Caco-2 (cell line): Measurements from ENCODE around the gene C17orf75. TPM values are rescaled to one million over a fixed set of nuclear protein-coding genes. Genes with fewer than 3 reads are reported as not detected.
A peak's percentile ranks its signal among the peaks of the same experiment; 100 is the strongest.
"Not testable (repeated sequence)": the region's sequence is repeated elsewhere in the genome, so short reads cannot be mapped to it uniquely, and the experiment has no call there.

Experiments
- BruUV-seq: library from RNA; stranded (reverse); fragments of 400-500 nt; replicated peaks from 2 replicates; lab custom pipeline; 2021; lab: Mats Ljungman, UMichigan
- CTCF ChIA-PET: fragments of 300-600 bp; sonication (Branson Sonifier 250); formaldehyde crosslinking; loops from one replicate; lab custom pipeline; 2022; ENCODE audit warnings: antibody characterized with exemption; lab: Charles Lee
- POLR2A ChIA-PET: fragments of 300-600 bp; sonication (Branson Sonifier 250); formaldehyde crosslinking; loops from one replicate; lab custom pipeline; 2022; ENCODE audit warnings: antibody characterized with exemption; lab: Charles Lee
- DNase-seq, 2 experiments: peaks; one replicate each; pipeline versions ENCODE4 v3.0.0 to v3.0.0-alpha.2; 2020 to 2022
- H3K27me3 ChIP-seq: replicated peaks from 2 replicates; pipeline ENCODE4 v1.6.0; 2011; ENCODE audit warnings: low read length; ENCODE audit not compliant: control insufficient read depth, insufficient read depth
- H3K36me3 ChIP-seq: 2 replicates; pipeline ENCODE4 v1.5.1; 2011; ENCODE audit warnings: low read length; ENCODE audit not compliant: control insufficient read depth, insufficient read depth
- H3K4me1 ChIP-seq: fragments of 250-450 bp; sonication (Bioruptor Pico); 2 replicates; pipeline ENCODE4 v1.5.1; 2020; ENCODE audit warnings: mild to moderate bottlenecking
- H3K4me3 ChIP-seq: 2 replicates; pipeline ENCODE4 v1.5.1; 2011; ENCODE audit warnings: low read depth, mild to moderate bottlenecking, control low read depth, low read length
- H3K9me3 ChIP-seq: fragments of 250-450 bp; sonication (Bioruptor Pico); 2 replicates; pipeline ENCODE4 v1.5.1; 2020; ENCODE audit warnings: mild to moderate bottlenecking, moderate library complexity
- H3K27ac Mint-ChIP-seq: one replicate; pipeline ENCODE4 v1.8.0; 2022; ENCODE audit warnings: mixed read lengths; ENCODE audit not compliant: unreplicated experiment
- H3K27me3 Mint-ChIP-seq: one replicate; pipeline ENCODE4 v1.8.0; 2022; ENCODE audit warnings: mixed read lengths; ENCODE audit not compliant: insufficient read depth, unreplicated experiment
- H3K36me3 Mint-ChIP-seq: one replicate; pipeline ENCODE4 v1.8.0; 2022; ENCODE audit warnings: mild to moderate bottlenecking, mixed read lengths; ENCODE audit not compliant: insufficient read depth, unreplicated experiment
- H3K4me1 Mint-ChIP-seq: one replicate; pipeline ENCODE4 v1.8.0; 2022; ENCODE audit warnings: low read depth, mixed read lengths; ENCODE audit not compliant: unreplicated experiment
- H3K4me3 Mint-ChIP-seq: one replicate; pipeline ENCODE4 v1.8.0; 2022; ENCODE audit warnings: mild to moderate bottlenecking, moderate library complexity, mixed read lengths; ENCODE audit not compliant: unreplicated experiment
- H3K9me3 Mint-ChIP-seq: one replicate; pipeline ENCODE4 v1.8.0; 2022; ENCODE audit warnings: mixed read lengths; ENCODE audit not compliant: unreplicated experiment
- intact Hi-C: fragments of 100-400 bp; cut with micrococcal nuclease; formaldehyde crosslinking; loops from one replicate; pipeline ENCODE4 v1.10.0; 2022; ENCODE audit not compliant: unreplicated experiment
- total RNA-seq: library from RNA; stranded (reverse); gene quantifications from 2 replicates; pipeline ENCODE4 v1.2.3, GENCODE V29; 2022
- TF ChIP-seq, protein P1 (sequence below), 2 experiments: fragments of 200-600 bp in 1 of 2; IDR thresholded peaks; 1 replicate in 1 of 2; 2 replicates in 1 of 2; pipeline versions ENCODE4 v1.5.1 to v1.8.0; 2011 to 2022; ENCODE audit warnings: antibody characterized with exemption in 1 of 2, control low read depth in 1 of 2, inconsistent platforms in 1 of 2, low read depth in 1 of 2, low read length in 1 of 2, mild to moderate bottlenecking in 1 of 2, moderate library complexity in 1 of 2; ENCODE audit not compliant: insufficient read depth in 1 of 2, severe bottlenecking in 1 of 2, unreplicated experiment in 1 of 2

The C17orf75 gene
- total RNA-seq, 1 experiment from 2014 or later: 26.1 TPM

DNA sequence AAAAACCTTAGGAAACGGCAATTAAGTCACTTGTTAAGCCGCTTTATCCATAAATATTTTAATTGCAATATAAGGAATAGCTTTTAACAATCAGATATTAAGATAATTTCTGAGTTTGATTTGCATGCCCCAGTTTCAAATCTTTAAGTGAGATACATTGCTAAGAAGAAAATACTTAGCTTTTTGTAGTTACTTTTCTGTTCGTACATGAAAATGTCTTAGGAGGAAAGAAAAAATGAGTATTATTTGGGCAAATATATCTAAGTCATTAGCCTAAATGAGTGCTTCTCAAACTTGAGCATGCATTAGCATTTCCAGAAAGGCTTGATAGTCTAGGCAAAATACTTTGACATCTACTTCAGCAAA lies 14.4 kb upstream of the C17orf75 start:
- POLR2A ChIA-PET: interaction anchor here (0.6 kb wide), 1 partner anchor 66 kb away, joined by 5 read pairs; no protein-coding TSS in a partner anchor
- CTCF ChIA-PET: no interaction called here
- intact Hi-C loops: no loop called here
- H3K4me3 Mint-ChIP-seq: no peak overlapping the region
- Histone ChIP-seq H3K27me3 (no peaks in the 10 kb centered on the region), H3K4me1 (peaks cover 28% of the 10 kb centered on the region), H3K4me3 (no peak overlapping the region), H3K36me3 (peaks cover 3% of the 10 kb centered on the region), H3K9me3 (no peaks in the 10 kb centered on the region)
- H3K27me3 Mint-ChIP-seq: no peaks in the 10 kb centered on the region
- peaks cover 97% of the 10 kb centered on the region for H3K36me3 Mint-ChIP-seq
- TF ChIP-seq, protein P1, sequence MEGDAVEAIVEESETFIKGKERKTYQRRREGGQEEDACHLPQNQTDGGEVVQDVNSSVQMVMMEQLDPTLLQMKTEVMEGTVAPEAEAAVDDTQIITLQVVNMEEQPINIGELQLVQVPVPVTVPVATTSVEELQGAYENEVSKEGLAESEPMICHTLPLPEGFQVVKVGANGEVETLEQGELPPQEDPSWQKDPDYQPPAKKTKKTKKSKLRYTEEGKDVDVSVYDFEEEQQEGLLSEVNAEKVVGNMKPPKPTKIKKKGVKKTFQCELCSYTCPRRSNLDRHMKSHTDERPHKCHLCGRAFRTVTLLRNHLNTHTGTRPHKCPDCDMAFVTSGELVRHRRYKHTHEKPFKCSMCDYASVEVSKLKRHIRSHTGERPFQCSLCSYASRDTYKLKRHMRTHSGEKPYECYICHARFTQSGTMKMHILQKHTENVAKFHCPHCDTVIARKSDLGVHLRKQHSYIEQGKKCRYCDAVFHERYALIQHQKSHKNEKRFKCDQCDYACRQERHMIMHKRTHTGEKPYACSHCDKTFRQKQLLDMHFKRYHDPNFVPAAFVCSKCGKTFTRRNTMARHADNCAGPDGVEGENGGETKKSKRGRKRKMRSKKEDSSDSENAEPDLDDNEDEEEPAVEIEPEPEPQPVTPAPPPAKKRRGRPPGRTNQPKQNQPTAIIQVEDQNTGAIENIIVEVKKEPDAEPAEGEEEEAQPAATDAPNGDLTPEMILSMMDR (IDR thresholded peaks at IDR 0.05; ENCODE audit: insufficient read depth in 1 of 2, low read depth in 1 of 2, low read length in 1 of 2, severe bottlenecking in 1 of 2, unreplicated experiment in 1 of 2): no peak
- no peak overlapping the region for H3K27ac Mint-ChIP-seq
- no peaks in the 10 kb centered on the region for H3K9me3 Mint-ChIP-seq
- BruUV-seq: no TSS peak
- peaks cover 8% of the 10 kb centered on the region for H3K4me1 Mint-ChIP-seq
- no peak for DNase-seq

DNA sequence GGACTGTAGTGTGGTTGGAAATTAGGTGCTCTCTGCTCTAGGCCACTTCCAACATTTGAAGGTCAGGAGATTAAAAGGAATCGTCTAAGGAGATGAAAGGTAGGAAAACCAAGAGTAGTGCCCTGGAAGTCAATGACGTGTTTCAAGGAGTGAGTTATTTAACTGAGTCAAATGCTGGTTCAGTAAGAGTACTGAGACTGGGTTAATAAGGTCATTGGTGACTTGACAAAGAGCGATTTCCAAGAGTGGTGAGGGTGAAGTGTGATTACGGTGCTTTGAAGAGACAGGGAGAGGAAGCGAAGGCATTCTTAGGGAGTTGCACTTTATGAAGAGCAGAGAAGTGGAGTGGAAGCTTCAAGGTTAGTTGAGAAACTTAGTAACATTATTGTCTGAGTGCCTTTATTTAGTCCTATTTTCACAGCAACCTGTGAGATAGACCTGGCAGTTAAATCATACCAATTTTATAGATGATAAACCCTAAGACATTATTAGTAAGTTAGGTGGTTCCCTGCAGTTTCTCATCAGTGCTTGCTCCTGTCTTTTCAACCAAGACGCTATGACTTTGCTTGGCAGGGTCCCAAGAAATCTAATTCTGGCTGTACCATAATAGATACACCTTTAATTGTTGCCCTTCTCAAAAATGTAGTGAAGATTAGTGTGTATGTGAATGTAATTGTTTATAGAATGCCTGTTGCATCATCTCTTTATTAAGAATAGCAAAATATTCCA lies 13.8 kb upstream of the C17orf75 start:
- DNase-seq: no peak
- Histone ChIP-seq H3K36me3 (peaks cover 3% of the 10 kb centered on the region), H3K4me3 (no peak overlapping the region), H3K27me3 (no peaks in the 10 kb centered on the region), H3K9me3 (no peaks in the 10 kb centered on the region), H3K4me1 (peaks cover 30% of the 10 kb centered on the region)
- Mint-ChIP-seq H3K27me3 (no peaks in the 10 kb centered on the region), H3K27ac (peak overlapping the region; percentile 0), H3K9me3 (no peaks in the 10 kb centered on the region), H3K4me1 (peaks cover 8% of the 10 kb centered on the region), H3K36me3 (peaks cover 95% of the 10 kb centered on the region), H3K4me3 (no peak overlapping the region)
- ChIA-PET POLR2A (interaction anchor here (0.6 kb wide), 1 partner anchor 65 kb away, joined by 5 read pairs; no protein-coding TSS in a partner anchor), CTCF (no interaction called here)
- no TSS peak for BruUV-seq
- intact Hi-C loops: no loop called here
- TF ChIP-seq, protein P1 (IDR thresholded peaks at IDR 0.05; ENCODE audit: insufficient read depth in 1 of 2, low read depth in 1 of 2, low read length in 1 of 2, severe bottlenecking in 1 of 2, unreplicated experiment in 1 of 2): no peak

DNA sequence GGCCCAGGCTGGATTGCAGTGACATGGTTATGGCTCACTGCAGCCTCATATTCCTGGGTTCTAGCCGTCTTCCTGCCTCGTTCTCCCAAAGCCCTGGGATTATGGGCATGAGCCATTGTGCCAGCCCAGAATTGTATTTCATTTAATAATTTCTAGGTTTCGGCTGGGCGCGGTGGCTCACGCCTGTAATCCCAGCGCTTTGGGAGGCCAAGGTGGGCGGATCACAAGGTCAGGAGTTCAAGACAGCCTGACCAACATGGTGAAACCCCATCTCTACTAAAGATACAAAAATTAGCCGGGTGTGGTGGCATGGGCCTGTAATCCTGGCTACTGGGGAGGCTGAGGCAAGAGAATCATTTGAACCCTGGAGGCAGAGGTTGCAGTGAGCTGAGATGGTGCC lies 10.8 kb upstream of the C17orf75 start:
- H3K27me3 ChIP-seq, POLR2A ChIA-PET, H3K36me3 ChIP-seq, BruUV-seq, H3K27me3 Mint-ChIP-seq, H3K4me1 Mint-ChIP-seq, H3K9me3 ChIP-seq, H3K4me3 ChIP-seq, H3K27ac Mint-ChIP-seq, H3K9me3 Mint-ChIP-seq, CTCF ChIA-PET, DNase-seq: not testable (repeated sequence)
- H3K4me1 ChIP-seq: peaks cover 39% of the 10 kb centered on the region
- intact Hi-C loops: loop anchor here (5.0 kb wide), 1 partner anchor 90 kb away; the partner anchor contains the start of gene PSMD11
- Mint-ChIP-seq H3K36me3 (peaks cover 79% of the 10 kb centered on the region), H3K4me3 (peak overlapping the region; percentile 13)
